ENCODE data around the gene AIFM1.

GRCh38 chrX:130179170-130179569, 13.5 kb upstream of the AIFM1 start:
- TF ChIP-seq CTCF (IDR thresholded peaks at IDR 0.05) (no peak), YY1 (IDR thresholded peaks at IDR 0.05; ENCODE audit: low read depth) (no peak), EZH2phosphoT487 (IDR thresholded peaks at IDR 0.05; ENCODE audit: borderline replicate concordance, low read depth) (no peak), SIN3A (IDR thresholded peaks at IDR 0.05; ENCODE audit: borderline replicate concordance, low read depth, low read length) (no peak), POLR2AphosphoS5 (IDR thresholded peaks at IDR 0.05; ENCODE audit: low read depth, low read length) (no peak), TAF1 (IDR thresholded peaks at IDR 0.05; ENCODE audit: borderline replicate concordance, low read depth, low read length) (no peak)
